ENCODE data around the gene PDE6B.

The PDE6B gene

GRCh38 chr4:651884-652642 is 26.7 kb downstream of the PDE6B start:
- Histone ChIP-seq H3K9me3 (ENCODE audit: severe bottlenecking) (no peaks in the 10 kb centered on the region), H3K27me3 (ENCODE audit: insufficient read depth, low read depth, severe bottlenecking) (no peaks in the 10 kb centered on the region), H3K4me3 (ENCODE audit: low read depth, low read length) (no peak overlapping the region), H3K36me3 (peaks cover 27% of the 10 kb centered on the region), H3K27ac (no peak overlapping the region)
- TF ChIP-seq CTCF (IDR thresholded peaks at IDR 0.05; ENCODE audit: low read depth, low read length) = no peak
- no peak for DNase-seq

GRCh38 chr4:653080-653821 is 27.9 kb downstream of the PDE6B start:
- Histone ChIP-seq H3K27ac (no peak overlapping the region), H3K4me3 (ENCODE audit: low read depth, low read length) (no peak overlapping the region), H3K27me3 (ENCODE audit: insufficient read depth, low read depth, severe bottlenecking) (no peaks in the 10 kb centered on the region), H3K9me3 (ENCODE audit: severe bottlenecking) (no peaks in the 10 kb centered on the region), H3K36me3 (peaks cover 26% of the 10 kb centered on the region)
- no peak for DNase-seq
- no peak for TF ChIP-seq CTCF (IDR thresholded peaks at IDR 0.05; ENCODE audit: low read depth, low read length)

- no peak for DNase-seq
- no peak overlapping the region for H3K27ac ChIP-seq
These were observed 28.6 kb downstream of the PDE6B start for GRCh38 chr4:653831-654502.

GRCh38 chr4:654503-654845 is 29.1 kb downstream of the PDE6B start:
- peaks cover 32% of the 10 kb centered on the region for H3K36me3 ChIP-seq
- no peak for TF ChIP-seq CTCF (IDR thresholded peaks at IDR 0.05; ENCODE audit: low read depth, low read length)
- no peaks in the 10 kb centered on the region for H3K9me3 ChIP-seq (ENCODE audit: severe bottlenecking)
- H3K4me3 ChIP-seq (ENCODE audit: low read depth, low read length) = no peak overlapping the region
- no peak overlapping the region for H3K27ac ChIP-seq
- DNase-seq = no peak
- no peaks in the 10 kb centered on the region for H3K27me3 ChIP-seq (ENCODE audit: insufficient read depth, low read depth, severe bottlenecking)

More at GRCh38 chr4:653831-654502, 28.6 kb downstream of the PDE6B start:
- H3K36me3 ChIP-seq = peaks cover 31% of the 10 kb centered on the region
- no peaks in the 10 kb centered on the region for H3K9me3 ChIP-seq (ENCODE audit: severe bottlenecking)
- H3K4me3 ChIP-seq (ENCODE audit: low read depth, low read length) = no peak overlapping the region
- no peak for TF ChIP-seq CTCF (IDR thresholded peaks at IDR 0.05; ENCODE audit: low read depth, low read length)
- no peaks in the 10 kb centered on the region for H3K27me3 ChIP-seq (ENCODE audit: insufficient read depth, low read depth, severe bottlenecking)

- no peak for DNase-seq
- H3K27me3 ChIP-seq (ENCODE audit: insufficient read depth, low read depth, severe bottlenecking) = no peaks in the 10 kb centered on the region
- no peaks in the 10 kb centered on the region for H3K9me3 ChIP-seq (ENCODE audit: severe bottlenecking)
- H3K36me3 ChIP-seq = peaks cover 27% of the 10 kb centered on the region
- no peak overlapping the region for H3K27ac ChIP-seq
- H3K4me3 ChIP-seq (ENCODE audit: low read depth, low read length) = no peak overlapping the region
- no peak for TF ChIP-seq CTCF (IDR thresholded peaks at IDR 0.05; ENCODE audit: low read depth, low read length)
These were observed 29.6 kb downstream of the PDE6B start for GRCh38 chr4:654871-655463.
